HepG2 (cell line): ENCODE results near the gene KAZN. TPM values are rescaled to one million over a fixed set of nuclear protein-coding genes. Genes with fewer than 3 reads are reported as not detected.

ENCODE experiments used
- ATAC-seq: fragments of 200-7000 bp; cut with Tn5 transposase; 3 replicates; pipeline ENCODE4 v1.9.1; 2020; ENCODE audit warnings: mild to moderate bottlenecking, moderate library complexity
- BruUV-seq: library from RNA; stranded (reverse); fragments of 400-500 nt; replicated peaks from 2 replicates; lab custom pipeline; 2021; lab: Mats Ljungman, UMichigan
- CTCF ChIA-PET: fragments of 300-600 bp; formaldehyde crosslinking; extraction: SDS; loops from one replicate; lab custom pipeline; 2021; ENCODE audit warnings: low total read pairs, inconsistent platforms, low intra/inter-chr PET ratio; lab: Yijun Ruan, JAX
- POLR2A ChIA-PET: fragments of 350-600 bp; sonication (Branson Sonifier 250); formaldehyde crosslinking; loops from one replicate; lab custom pipeline; 2020; ENCODE audit warnings: antibody characterized with exemption, inconsistent platforms; lab: Yijun Ruan, JAX
- DNase-seq: peaks from one replicate; pipeline ENCODE4 v3.0.0-alpha.2; 2015; ENCODE audit warnings: low spot score
- FAIRE-seq: peaks from 3 replicates; lab custom pipeline; 2011; peaks lifted over from hg19 to GRCh38; lab: Jason Lieb, UNC
- H2AFZ ChIP-seq: one replicate; pipeline ENCODE4 v1.6.1; 2011; ENCODE audit warnings: low read length, inconsistent platforms
- H3K27ac ChIP-seq: fragments of 300-600 bp; 3 replicates; pipeline ENCODE4 v1.8.0; 2011; ENCODE audit warnings: mixed run types, mild to moderate bottlenecking, mixed read lengths, low read length, inconsistent platforms; ENCODE audit not compliant: insufficient read depth; ENCODE audit errors: extremely low read length
- H3K27me3 ChIP-seq, 2 experiments: fragments of 200-600 bp in 1 of 2; 2 replicates in 1 of 2; 3 replicates in 1 of 2; pipeline versions ENCODE4 v1.6.0 to v1.8.0; 2011; ENCODE audit warnings: low read length in 2 of 2, mild to moderate bottlenecking in 2 of 2, moderate library complexity in 2 of 2, inconsistent platforms in 1 of 2; ENCODE audit not compliant: insufficient read depth in 2 of 2, control insufficient read depth in 1 of 2
- H3K36me3 ChIP-seq, 2 experiments: fragments of 200-600 bp in 1 of 2; replicated peaks in 1 of 2; 2 replicates in 1 of 2; 3 replicates in 1 of 2; pipeline versions ENCODE4 v1.5.1 to v1.8.0; 2011; ENCODE audit warnings: low read length in 2 of 2, inconsistent platforms in 1 of 2; ENCODE audit not compliant: insufficient read depth in 2 of 2, control insufficient read depth in 1 of 2
- H3K4me1 ChIP-seq: 2 replicates; pipeline ENCODE4 v1.5.1; 2012; ENCODE audit warnings: low read length, inconsistent platforms; ENCODE audit not compliant: insufficient read depth
- H3K4me2 ChIP-seq: 2 replicates; pipeline ENCODE4 v1.6.0; 2011; ENCODE audit warnings: low read depth, low read length, inconsistent platforms
- H3K4me3 ChIP-seq, 3 experiments: fragments of 200-600 bp in 1 of 3; sonication (generic), shearing (Covaris generic) in 1 of 3; replicated peaks in 1 of 3; 2 replicates each; pipeline ENCODE4 v1.5.1; 2011 to 2016; ENCODE audit warnings: low read length in 3 of 3, inconsistent platforms in 2 of 3, low read depth in 2 of 3, mild to moderate bottlenecking in 2 of 3, control low read depth in 1 of 3, mixed read lengths in 1 of 3; ENCODE audit not compliant: insufficient read depth in 1 of 3
- H3K79me2 ChIP-seq: one replicate; pipeline ENCODE4 v1.6.1; 2011; ENCODE audit warnings: low read length, inconsistent platforms; ENCODE audit not compliant: insufficient read depth
- H3K9ac ChIP-seq: 2 replicates; pipeline ENCODE4 v1.6.0; 2011; ENCODE audit warnings: mild to moderate bottlenecking, low read depth, low read length, inconsistent platforms; ENCODE audit not compliant: insufficient read depth
- H3K9me3 ChIP-seq: 2 replicates; pipeline ENCODE4 v1.5.1; 2012; ENCODE audit warnings: mild to moderate bottlenecking, low read length
- H4K20me1 ChIP-seq: 2 replicates; pipeline ENCODE4 v1.6.0; 2011; ENCODE audit warnings: inconsistent platforms, mild to moderate bottlenecking, low read length, moderate library complexity; ENCODE audit not compliant: insufficient read depth
- CREB1 ChIP-seq, 2 experiments: fragments of 450-650 bp in 1 of 2; IDR thresholded peaks; 2 replicates each; pipeline ENCODE4 v1.6.1; 2016 to 2017; ENCODE audit warnings: control low read depth in 1 of 2, mild to moderate bottlenecking in 1 of 2, missing compliant biosample characterization in 1 of 2, missing genetic modification characterization in 1 of 2
- FOXP1 ChIP-seq, 2 experiments: fragments of 450-650 bp in 1 of 2; IDR thresholded peaks; 2 replicates each; pipeline ENCODE4 v1.6.1; 2017 to 2018; ENCODE audit warnings: antibody characterized with exemption in 1 of 2
- HDAC2 ChIP-seq: sonication (generic); formaldehyde crosslinking; IDR thresholded peaks from 2 replicates; pipeline ENCODE4 v1.4.0; 2020; ENCODE audit warnings: missing genetic modification reagents
- SNAPC2 ChIP-seq: sonication (generic); formaldehyde crosslinking; IDR thresholded peaks from 2 replicates; pipeline ENCODE4 v1.8.1; 2022; ENCODE audit warnings: mild to moderate bottlenecking, missing genetic modification reagents
- TARDBP ChIP-seq: sonication (generic); formaldehyde crosslinking; IDR thresholded peaks from 2 replicates; pipeline ENCODE4 v1.8.0; 2022; ENCODE audit warnings: mild to moderate bottlenecking, missing genetic modification reagents
- ZBTB7B ChIP-seq: sonication (generic); formaldehyde crosslinking; IDR thresholded peaks from 2 replicates; pipeline ENCODE4 v1.4.0; 2020; ENCODE audit warnings: missing genetic modification reagents
- ZNF792 ChIP-seq: IDR thresholded peaks from 2 replicates; pipeline ENCODE4 v1.6.1; 2016
- WGBS: methylation state at CpG from one replicate; pipeline ENCODE4 v1.1.6; 2017; ENCODE audit warnings: low lambda C conversion rate; 5-methylcytosine and 5-hydroxymethylcytosine counted together
- in situ Hi-C: cut with HindIII; loops from 2 replicates; pipeline ENCODE4 v1.10.0; 2017; ENCODE audit warnings: low pct_unique_long_range_greater_than_20kb; ENCODE audit not compliant: extremely low pct_ligation_motif_present
- intact Hi-C: fragments of 100-400 bp; cut with micrococcal nuclease; formaldehyde crosslinking; loops from one replicate; pipeline ENCODE4 v1.10.0; 2022; ENCODE audit not compliant: unreplicated experiment
- polyA plus RNA-seq, 8 experiments: library from polyadenylated mRNA; depleted of rRNA in 3 of 8; stranded (reverse) in 7 of 8; unstranded in 1 of 8; fragments of >200 nt; fragmentation: Illumina TruSeq in 4 of 8; extraction: Trizol in 4 of 8; gene quantifications; 2 replicates each; pipeline versions ENCODE4 v1.2.1 to v1.2.3, GENCODE V29; 2011 to 2016; ENCODE audit warnings: low read depth in 4 of 8, missing spikeins in 1 of 8, mixed read lengths in 1 of 8; ENCODE audit not compliant: insufficient read depth in 1 of 8
- total RNA-seq, 5 experiments: library from RNA; depleted of rRNA; stranded (reverse); fragments of >200 nt; fragmentation: Illumina TruSeq; extraction: Trizol; gene quantifications; 2 replicates each; pipeline ENCODE4 v1.2.3, GENCODE V29; 2016; ENCODE audit warnings: low read depth in 1 of 5
- TF ChIP-seq, protein P1 (sequence below): sonication (generic); formaldehyde crosslinking; IDR thresholded peaks from 2 replicates; pipeline ENCODE4 v1.4.0; 2020; ENCODE audit warnings: mild to moderate bottlenecking, missing genetic modification reagents

The KAZN gene
- total and polyA plus RNA-seq, 2 of the 13 experiments (the other 11 are each of a cell fraction or from before 2014, with no cell fraction given) = 10.4 to 13.5 TPM

DNA sequence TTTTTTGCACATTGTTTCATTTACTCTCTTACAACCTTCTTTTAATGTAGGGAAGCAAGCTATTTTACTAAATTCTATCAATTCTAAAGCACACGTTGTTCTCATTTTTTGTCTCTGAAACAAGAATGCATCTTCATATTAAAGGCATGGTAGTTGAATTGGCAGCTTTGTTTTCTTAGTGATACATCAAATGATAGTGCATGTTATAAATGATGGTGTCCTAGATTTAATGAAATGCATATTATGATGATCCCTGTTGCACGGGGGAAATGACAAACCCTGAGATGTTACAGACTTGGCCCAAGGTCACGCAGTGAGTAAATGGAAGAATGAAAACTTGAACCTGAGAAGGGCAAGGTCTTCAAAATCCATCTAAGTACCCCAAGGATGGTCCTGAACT, 213.1 kb downstream of the KAZN start:
- POLR2A ChIA-PET = no interaction called here
- no peak overlapping the region for H3K4me3 ChIP-seq
- in situ Hi-C loops (no loop called here), intact Hi-C loops (no loop called here)
- H4K20me1 ChIP-seq = no peaks in the 10 kb centered on the region
- ATAC-seq = no peak
- no peak overlapping the region for H2AFZ ChIP-seq
- H3K27ac ChIP-seq = no peak overlapping the region
- H3K27me3 ChIP-seq = peaks cover 0 to 21% of the 10 kb centered on the region in 2 experiments; a peak in 1 of 5 replicates
- TF ChIP-seq CREB1 (IDR thresholded peaks at IDR 0.05) (no peak), CREB1 (CRISPR knock-in tag; IDR thresholded peaks at IDR 0.05) (no peak), FOXP1 (IDR thresholded peaks at IDR 0.05) (no peak), FOXP1 (CRISPR knock-in tag; IDR thresholded peaks at IDR 0.05) (no peak), TARDBP (no peak), SNAPC2 (no peak), HDAC2 (CRISPR knock-in tag) (no peak), ZNF792 (CRISPR knock-in tag) (no peak), ZBTB7B (no peak)
- TF ChIP-seq, protein P1, sequence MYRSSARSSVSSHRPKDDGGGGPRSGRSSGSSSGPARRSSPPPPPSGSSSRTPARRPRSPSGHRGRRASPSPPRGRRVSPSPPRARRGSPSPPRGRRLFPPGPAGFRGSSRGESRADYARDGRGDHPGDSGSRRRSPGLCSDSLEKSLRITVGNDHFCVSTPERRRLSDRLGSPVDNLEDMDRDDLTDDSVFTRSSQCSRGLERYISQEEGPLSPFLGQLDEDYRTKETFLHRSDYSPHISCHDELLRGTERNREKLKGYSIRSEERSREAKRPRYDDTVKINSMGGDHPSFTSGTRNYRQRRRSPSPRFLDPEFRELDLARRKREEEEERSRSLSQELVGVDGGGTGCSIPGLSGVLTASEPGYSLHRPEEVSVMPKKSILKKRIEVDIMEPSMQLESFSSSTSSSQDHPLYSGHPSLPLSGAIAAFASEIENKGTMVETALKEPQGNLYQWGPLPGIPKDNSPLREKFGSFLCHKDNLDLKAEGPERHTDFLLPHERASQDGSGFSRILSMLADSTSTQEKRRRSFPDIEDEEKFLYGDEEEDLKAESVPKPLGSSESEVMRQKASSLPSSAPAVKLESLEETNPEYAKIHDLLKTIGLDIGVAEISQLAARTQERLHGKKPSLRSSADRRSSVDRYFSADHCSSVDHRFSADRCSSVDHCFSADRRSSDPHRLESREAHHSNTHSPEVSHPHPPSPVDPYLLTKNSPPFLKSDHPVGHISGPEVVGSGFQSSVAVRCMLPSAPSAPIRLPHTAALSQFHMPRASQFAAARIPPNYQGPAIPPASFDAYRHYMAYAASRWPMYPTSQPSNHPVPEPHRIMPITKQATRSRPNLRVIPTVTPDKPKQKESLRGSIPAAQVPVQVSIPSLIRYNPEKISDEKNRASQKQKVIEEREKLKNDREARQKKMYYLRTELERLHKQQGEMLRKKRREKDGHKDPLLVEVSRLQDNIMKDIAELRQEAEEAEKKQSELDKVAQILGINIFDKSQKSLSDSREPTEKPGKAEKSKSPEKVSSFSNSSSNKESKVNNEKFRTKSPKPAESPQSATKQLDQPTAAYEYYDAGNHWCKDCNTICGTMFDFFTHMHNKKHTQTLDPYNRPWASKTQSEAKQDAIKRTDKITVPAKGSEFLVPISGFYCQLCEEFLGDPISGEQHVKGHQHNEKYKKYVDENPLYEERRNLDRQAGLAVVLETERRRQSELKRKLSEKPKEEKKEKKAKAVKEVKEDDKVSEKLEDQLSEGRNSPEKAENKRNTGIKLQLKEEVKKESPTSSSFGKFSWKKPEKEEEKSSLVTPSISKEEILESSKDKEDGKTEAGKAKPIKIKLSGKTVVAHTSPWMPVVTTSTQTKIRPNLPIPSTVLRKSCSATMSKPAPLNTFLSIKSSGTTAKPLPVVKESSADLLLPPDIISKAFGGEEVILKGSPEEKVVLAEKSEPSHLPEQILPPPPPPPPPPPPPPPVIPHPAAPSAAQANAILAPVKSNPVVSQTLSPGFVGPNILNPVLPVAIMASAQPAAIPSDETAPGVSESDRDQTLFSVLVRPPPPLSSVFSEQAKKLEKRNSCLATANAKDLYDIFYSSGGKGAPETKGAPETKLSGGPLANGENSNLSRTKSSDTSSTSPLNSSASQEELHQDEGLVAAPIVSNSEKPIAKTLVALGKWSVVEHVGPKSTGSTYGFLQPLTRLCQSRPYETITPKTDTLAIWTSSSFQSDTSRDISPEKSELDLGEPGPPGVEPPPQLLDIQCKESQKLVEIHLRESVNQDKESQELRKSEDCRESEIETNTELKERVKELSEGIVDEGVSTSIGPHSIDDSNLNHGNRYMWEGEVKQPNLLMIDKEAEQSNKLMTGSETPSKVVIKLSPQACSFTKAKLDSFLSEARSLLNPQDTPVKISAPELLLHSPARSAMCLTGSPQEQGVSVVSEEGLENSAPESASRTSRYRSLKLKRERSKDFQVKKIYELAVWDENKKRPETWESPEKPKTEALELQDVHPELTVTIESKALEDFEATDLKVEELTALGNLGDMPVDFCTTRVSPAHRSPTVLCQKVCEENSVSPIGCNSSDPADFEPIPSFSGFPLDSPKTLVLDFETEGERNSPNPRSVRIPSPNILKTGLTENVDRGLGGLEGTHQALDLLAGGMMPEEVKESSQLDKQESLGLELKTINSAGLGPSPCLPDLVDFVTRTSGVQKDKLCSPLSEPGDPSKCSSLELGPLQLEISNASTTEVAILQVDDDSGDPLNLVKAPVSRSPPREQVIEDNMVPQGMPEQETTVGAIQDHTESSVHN = no peak
- H3K9me3 ChIP-seq = peaks cover 14% of the 10 kb centered on the region
- no peak for FAIRE-seq
- DNase-seq = no peak
- no peaks in the 10 kb centered on the region for H3K4me1 ChIP-seq
- H3K79me2 ChIP-seq = no peaks in the 10 kb centered on the region
- no TSS peak for BruUV-seq
- no peak overlapping the region for H3K4me2 ChIP-seq
- no peaks in the 10 kb centered on the region for H3K36me3 ChIP-seq
- CTCF ChIA-PET = no interaction called here
- WGBS = 0% methylated on average over 3 of the region's 3 CpGs
- H3K9ac ChIP-seq = no peak overlapping the region
